Umbilical cord (tissue), 2 donors: Measurements from ENCODE around the gene PPM1G. TPM values are rescaled to one million over a fixed set of nuclear protein-coding genes. Genes with fewer than 3 reads are reported as not detected.

Experiments
- DNase-seq: peaks from one replicate; pipeline ENCODE4 v3.0.0-alpha.2; 2015; ENCODE audit warnings: low spot score
- total RNA-seq: library from RNA; depleted of rRNA; stranded (reverse); fragments of >200 nt; gene quantifications from one replicate; pipeline ENCODE4 v1.2.3, GENCODE V29; 2014; ENCODE audit warnings: low replicate concordance; ENCODE audit not compliant: insufficient read depth

Gene PPM1G
- total RNA-seq, 1 donor from 2014 or later, result 28.2 TPM

DNA sequence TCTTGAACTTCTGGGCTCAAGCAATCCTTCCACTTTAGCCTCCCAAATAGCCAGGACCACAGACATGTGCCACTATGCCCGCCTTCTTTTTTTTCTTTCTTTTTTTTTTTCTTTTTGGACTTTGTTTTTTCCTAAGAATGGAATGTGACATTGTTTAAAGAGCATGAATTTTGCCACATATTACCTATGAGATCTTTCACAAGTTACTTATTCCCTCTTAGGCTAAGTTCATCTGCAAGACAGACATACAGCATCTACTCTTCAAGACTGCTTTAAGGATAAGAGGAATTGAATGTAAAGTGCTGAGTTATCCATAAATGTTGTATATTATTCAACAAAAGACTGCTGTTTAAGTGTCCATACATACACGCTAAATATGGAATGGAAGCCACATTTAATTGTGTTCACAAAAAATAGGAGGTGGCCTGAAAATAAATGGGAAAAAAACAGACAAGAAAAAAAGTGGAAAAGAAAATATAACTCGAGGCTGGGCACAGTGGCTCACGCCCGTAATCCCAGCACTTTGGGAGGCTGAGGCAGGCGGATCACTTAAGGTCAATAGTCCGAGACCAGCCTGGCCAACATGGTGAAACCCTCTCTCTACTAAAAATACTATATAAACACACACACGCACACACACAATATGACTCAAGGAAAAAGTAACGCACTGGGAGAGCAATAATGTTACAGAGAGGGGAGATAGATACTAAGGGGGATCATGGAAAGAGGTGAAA is 3.2 kb upstream of the PPM1G start:
- DNase-seq, result no peak

DNA sequence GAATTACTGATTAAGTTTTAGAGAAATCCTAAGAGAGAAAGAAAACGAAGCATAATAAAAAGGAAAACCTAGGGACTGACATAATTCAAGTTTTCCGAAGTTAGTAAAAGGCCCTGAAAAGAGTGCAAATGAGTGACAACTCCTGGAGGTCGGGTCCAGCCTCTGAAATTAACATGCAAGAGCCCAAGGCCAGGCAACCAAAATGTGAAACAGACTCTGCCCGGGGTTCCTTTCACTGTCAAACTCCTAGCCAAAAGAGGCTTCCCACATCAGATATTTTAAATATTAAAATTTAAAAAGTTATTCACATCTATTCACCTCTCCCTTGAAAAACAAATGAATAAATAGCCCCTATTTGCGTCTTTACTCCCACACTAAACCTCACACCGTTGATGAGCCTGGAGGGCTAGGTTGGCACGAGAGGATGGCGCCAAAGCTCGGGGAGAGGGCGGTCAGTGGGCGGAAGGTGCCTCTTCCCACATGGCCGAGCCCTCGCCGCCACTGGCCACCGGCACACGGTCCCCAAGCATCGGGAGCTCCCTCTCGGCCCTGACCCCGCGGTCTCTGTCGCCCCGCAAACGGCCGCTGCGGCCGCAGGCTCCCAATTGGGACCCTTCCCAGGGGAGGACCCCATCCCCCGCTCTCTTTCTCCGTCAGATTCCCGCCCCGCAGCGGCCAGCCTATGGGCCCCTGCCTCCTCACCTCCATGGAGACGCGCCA is 630 bp downstream of the PPM1G start:
- no peak for DNase-seq

DNA sequence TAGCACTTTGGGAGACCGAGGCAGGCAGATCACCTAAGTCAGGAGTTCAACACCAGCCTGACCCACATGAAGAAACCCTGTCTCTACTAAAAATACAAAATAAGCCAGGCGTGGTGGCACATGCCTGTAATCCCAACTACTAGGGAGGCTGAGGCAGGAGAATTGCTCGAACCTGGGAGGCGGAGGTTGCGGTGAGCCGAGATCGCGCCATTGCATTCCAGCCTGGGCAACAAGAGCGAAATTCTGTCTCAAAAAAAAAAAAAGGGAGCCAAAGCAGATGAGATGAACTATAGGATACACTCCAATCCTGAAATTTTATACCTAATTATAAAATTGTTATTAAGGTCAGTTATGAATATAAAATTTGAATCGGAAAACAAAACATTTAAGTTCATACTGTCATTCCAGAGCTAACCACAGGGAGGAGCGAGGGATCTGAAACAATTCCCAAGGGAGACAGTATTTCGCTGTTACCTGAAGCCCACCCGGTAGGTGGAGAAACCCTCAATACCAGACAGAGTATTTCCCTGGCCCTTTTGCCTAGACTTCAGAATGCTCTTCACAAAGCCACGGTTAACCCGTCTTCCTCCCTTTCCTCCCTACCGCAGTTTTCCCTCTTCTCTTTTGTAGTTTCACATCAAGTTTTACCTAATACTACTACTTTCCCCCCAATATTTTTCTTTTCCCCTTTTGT is 1.4 kb downstream of the PPM1G start:
- peak; percentile 46 for DNase-seq

DNA sequence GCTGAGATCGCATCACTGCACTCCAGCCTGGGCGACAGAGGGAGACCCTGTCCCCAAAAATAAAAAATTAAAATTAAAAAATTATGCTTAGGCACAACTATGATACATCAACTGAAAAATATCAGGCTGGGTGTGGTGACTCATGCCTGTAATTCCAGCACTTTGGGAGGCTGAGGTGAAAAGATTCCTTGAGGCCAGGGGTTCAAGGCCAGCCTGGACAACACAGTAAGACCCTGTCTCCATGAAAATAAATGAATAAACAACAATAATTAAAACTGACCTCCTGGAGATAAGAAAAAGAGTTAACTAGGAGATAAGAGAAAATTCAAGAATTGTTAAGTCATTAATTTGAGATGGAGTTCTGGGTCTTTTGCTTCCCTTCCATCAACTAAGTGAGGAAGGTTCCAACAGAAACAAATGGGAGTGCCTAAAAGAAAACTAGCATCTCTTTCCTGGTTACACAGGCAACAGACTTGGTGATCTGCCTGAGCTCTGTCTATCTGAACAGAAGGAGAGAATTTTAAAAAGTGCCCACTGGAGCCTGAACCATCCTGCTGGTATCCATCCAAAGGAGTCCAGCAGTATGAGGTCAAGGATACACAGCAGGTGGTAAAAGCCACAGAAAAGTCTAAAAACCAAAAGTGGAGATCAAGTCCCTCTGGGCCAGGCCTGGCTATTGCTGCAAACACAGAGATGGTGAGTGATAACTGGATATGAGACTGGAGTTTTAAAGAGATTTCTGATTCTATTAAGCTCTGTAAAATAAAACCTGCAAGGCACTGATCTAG is 8.8 kb downstream of the PPM1G start:
- DNase-seq, result no peak

DNA sequence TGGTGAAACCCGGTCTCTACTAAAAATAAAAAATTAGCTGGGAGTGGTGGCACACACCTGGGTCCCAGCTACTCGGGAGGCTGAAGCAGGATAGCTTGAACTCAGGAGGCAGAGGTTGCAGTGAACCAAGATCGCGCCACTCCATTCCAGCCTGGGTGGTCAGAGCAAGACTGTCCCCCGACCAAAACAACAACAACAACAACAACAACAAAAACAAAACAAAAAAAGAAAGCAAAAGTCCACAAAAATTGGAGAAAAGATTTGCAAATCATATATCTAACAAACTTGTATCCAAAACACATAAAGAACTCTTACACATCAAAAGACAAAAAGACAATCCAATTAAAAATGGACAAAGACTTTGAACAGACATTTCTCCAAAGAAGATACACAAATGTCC is 10.4 kb downstream of the PPM1G start:
- no peak for DNase-seq

DNA sequence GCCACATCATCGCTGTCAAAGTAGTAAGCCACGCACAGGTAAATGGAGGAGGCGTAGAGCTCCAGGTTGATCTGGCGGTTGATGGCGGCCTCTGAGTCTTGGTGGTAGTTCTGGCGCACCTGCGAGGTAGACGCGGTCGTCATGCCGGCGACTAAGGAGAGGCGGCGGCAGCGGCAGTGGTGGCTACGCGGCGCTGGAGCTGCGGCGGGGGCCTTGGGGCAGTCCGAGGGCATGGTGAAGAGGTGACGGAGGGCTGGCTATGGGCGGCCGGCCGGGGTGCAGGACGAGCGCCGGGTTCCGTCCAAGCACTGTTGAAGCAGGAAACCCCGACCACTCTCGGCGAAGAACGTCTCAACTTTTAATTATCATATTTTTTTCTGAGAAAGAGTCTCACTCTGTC is 16.2 kb downstream of the PPM1G start:
- no peak for DNase-seq

DNA sequence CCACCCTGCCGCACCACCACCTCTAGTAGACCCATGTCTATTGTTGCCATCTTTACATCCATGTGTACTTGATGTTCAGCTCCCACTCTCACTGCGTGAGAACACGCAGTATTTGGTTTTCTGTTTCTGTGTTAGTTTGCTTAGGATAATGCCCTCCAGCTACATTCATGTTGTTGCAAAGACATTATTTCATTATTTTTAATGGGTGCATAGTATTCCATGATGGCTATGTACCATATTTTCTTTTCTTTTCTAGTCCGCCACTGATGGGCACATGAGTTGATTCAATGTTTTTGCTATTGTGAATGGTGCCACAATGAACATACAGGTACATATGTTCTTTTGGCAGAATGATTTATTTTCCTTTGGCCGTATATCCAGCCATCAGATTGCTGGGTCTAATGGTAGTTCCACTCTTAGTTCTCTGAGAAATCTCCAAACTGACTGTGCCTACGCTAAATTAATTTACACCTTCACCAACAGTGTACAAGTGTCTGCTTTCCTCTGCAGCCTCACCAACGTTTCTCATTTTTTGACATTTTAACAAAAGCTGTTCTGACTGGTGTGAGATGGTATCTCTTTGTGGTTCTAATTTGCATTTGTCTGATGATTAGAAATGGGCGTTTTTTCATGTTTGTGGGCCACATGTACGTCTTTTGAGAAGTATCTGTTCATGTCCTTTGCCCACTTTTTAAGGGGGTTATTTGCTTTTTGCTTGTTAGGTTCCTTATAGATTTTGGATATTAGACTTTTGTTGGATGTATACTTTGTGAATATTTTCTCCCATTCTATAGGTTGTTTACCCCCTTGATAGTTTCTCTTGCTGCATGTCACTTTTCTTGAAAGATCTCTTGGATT is 18.3 kb downstream of the PPM1G start:
- no peak for DNase-seq

DNA sequence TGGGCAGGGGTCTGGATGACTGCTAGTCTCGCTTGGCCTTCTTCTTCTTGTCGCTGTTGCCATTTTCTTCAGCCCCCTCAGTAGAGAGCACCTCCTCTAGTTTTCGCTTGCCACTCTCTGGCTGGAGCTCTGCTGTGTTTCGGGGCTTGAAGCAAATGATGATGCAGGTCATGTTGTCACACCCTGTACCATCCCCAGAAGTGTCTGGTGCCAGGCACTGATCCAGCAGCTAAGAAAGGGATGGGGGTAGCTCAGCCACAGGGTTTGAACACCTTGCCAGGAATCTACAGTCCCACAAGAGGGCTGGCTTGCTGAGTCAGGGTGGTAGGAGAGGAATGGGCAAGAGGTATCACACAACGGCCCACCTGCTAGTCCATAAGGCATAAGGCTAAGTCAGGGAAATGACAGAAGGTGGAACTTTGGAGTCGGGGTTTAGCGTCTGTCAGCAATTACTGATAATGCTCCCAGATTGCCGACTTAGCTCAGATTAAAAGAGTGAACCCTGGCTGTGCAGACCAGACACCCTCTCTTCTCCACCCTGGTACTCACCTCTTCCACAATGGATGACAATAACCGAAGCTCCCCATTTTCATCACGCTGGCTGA is 27.7 kb downstream of the PPM1G start:
- no peak for DNase-seq

DNA sequence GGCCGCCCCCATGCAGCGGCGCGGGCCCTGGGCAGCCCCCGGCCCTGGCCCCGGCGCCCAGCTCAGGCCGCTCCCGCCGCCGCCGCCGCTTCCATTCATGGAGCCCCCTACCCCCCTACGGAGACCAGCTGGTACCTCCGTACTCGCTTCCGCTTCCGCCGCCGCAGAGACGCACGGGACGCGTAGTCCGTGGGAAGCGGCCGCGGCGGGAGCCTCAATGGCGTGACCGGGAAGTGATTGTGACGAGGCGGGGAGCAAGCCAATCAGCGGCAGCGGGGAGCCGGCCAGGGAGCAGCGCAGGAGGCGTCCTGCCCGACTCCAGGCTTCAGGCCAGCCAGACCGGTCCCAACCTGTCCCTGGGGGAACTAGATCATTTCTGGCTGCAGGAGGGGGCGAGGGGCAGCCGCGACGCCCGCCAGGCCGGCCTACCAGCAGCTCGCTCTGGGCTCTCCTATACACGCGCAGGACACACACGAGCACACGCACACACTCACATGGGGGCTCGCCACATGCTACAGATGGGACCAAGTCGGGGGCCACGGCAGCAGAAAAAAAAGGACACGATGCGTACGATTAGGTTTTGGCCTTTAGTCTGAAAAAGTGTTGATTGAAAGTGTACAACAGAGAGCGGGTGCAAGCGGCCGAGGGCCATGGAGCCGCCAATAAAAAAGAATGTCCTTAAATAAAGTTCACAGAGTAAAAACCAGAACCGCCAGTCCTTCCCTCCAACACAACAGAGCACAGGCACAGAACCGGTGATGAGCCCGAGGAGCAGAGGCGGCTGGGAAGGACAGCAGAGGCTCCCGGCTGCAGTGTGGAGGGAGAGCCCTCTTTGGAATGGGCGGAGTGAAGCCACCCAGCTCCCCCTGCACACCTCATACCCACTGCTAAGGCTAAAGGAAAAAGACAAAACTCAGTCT is 28.5 kb downstream of the PPM1G start, which contains the start of gene ZNF513:
Gene ZNF513, minus strand, starts transcription at position 109 of the 920 bp plus-strand sequence. CDS start 208 bp downstream, outside the sequence.
- peak; percentile 98 for DNase-seq

DNA sequence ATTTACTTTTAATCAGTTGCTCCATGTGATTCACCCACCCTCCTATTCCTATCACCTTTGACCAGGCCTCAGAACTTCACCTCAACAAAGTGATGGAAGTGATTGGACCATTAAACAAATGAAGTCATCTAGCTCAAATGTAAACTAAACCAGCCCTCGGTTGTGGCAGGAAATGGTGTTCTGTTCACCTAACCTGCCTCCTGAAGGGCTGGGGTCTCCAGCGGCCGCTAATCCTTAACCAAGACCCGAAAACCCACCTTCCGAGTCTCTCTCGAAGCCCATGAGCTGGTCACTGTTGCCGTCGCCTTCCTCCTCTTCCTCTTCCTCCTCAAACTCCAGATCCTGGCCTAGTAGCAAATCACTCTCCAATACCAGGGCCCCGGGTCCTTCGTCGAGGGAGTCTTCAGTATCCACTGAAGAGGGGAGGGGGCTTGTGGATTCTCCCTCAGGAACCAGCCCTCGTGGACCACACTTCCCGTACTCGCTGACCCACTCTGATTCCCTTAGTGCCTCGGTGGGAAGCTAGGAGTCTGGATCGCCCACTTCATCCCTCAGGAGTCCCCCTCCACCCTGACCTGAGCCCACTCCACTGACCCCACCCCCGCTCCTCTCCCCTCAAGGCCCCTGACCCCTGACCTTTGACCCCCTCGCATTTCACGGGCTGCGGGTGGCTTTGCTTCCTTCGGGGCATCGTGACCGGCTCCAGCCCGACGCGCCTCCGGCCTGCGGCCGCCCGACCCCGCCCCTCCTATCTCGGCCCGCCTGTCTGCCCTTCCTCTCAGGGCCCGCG is 29.4 kb downstream of the PPM1G start:
- DNase-seq, result no peak

DNA sequence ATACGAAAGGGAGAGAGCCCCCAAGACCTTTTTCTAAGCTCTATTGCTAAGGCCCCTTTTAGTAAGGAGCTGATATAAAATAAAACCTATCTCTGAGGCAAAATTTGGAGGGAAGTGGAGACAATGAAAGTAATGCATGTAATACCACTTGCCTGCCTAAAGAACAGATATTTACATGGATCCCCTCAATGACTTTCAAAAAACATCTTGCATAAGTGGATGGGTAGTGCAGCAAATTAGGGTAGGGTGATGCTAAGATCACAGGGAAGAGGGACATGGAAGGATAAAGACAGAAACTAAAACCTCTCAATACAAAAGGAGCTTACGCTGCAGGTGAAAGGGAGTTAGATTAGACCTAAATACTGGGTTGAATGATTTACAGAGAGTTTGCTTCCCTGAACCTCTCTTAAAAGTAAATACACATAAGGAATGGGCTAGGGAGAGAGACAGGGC is 30.0 kb downstream of the PPM1G start:
- DNase-seq, result no peak

DNA sequence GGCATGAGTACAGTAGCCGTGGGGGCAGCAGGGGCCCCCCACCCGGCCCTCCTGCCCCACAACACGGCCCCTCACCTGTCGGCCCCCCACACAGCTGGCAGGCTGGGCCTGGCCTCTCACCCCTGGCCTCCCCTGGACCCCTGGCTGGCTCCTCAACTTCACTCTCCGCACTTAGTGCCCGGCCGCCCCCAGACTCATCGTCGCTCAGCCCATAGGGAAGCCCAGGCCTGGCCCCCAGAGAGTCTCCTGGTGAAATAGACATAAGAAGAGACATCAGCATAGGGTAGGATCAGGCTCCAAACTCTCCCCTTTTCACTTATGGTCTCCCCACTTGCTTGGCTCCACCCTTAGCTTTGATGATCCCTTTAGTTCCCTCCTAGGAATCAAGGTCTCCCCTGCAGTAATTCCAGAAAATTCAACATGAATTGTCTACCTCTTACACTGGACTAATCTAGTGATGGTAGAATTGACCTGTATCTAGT is 30.5 kb downstream of the PPM1G start:
- no peak for DNase-seq

DNA sequence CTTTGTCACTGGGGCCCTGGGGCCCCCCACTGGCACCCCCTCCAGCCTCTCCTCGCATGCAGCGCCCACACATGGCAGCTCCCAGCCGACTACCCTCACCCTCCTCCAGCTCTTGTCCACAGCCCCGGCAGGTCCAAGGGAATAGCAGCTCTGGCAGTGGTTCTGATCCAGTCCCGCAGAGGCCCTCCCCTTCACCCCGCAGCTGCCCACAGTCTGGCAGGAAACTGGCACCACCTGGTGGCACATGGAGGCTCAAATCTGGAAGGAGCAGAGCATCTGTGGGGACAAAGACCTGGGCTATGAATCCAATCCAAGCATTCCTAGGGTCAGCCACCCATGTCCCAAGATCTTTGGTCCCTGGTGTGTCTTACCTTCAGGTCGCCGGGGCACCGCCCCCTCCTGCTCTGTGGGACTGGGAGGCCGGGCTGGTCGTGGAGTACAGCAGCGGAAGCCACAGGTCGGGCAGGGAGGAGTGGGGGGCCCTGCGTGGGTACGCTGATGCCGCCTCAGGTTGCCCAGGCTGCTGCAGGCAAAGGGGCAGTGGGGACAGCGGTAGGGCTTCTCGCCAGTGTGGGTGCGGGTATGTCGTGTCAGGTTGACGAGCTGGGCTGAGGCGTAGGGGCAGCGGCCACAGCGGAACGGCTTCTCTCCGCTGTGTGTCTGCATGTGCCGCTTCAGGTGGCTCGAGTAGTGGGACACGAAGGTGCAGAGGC is 31.1 kb downstream of the PPM1G start:
- no peak for DNase-seq

DNA sequence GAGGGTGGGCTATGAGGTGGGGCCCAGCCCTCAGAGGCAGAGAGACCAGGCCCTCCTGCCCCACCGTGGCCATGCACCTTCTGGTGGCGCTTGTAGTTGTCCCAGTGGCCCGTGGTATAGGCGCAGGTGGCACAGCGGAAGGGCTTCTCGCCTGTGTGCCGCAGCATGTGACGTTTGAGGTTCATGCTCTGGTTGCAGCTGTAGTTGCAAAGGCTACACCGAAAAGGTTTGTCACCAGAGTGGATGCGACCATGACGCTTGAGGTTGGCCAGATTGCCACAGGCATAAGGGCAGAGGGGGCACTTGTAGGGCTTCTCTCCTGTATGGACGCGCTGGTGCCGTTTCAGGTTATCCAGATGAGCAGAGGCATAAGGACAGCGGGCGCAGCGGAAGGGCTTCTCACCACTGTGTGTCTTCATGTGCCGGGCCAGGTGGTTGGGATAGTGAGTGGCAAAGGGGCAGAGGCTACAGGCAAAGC is 31.7 kb downstream of the PPM1G start:
- no peak for DNase-seq

DNA sequence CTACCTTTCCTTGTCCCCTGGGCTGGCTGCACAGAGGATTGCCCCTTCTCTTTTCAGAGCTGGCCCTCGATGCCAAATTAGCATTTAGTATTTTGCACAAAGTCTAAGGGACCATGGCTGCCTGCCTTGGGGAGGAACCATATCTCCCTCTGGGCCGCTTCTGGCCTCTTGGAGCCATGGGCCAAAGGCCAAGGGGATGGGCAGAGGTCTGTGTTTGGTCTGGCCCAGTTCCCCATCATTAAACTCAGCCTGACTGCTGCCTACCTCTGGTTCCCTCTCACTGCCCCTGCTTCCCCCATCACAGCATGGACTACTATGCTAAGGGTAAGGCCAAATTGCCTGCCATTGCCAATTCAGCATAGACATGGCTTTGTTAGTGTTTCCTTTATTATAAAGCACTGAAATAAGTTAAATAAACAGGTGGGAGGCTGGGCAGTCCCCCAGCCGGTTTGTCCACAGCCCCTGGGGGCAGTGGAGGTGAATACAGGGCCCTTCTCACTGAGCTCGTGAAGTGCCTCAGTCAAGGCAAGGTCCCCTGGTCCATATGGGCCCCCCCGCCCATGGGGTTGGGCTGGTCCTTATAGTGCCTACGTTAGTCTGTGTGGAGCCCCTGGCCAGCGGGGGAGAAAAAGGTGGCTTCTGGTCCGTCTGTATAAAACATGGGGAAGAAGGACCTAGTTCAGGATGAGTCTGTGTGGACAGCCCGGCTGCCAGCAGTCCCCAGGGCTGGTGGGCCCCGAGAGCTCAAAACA is 32.3 kb downstream of the PPM1G start:
- no peak for DNase-seq

DNA sequence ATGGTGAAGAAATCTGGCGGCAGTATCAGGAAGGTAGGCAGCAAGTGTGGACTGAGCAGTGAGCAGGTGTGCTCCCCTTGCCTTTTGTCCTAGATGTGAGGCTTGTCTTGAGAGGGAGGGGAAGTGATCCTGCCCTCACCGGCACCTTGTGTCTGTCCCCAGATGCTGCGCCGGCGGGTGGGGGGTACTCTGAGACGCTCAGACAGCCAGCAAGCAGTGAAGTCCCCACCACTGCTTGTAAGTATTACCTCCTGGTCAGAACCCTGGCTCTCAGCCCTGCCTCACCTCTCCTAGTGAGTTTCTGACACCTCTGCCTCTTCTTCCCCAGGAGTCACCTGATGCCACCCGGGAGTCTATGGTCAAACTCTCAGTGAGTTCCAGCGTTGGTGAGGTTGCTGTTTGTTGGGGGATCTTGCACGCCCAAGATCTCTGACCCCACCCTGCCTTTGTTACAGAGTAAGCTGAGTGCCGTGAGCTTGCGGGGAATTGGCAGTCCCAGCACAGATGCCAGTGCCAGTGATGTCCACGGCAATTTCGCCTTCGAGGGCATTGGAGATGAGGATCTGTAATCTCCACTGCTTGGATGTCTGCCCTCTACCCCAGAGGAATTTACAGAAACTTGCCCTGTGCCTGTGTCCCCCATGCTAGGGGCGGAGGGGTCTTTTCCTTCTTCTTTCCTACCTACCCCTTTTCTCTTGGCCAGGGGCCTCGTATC is 33.1 kb downstream of the PPM1G start:
- DNase-seq, result no peak
